ENCODE measurements around the gene IFT20. TPM values are rescaled to one million over a fixed set of nuclear protein-coding genes. Genes with fewer than 3 reads are reported as not detected.

The IFT20 gene
- total and polyA plus RNA-seq, 2 of the 13 experiments (the other 11 are each of a cell fraction or from before 2014, with no cell fraction given), result 28.0 to 37.8 TPM

DNA sequence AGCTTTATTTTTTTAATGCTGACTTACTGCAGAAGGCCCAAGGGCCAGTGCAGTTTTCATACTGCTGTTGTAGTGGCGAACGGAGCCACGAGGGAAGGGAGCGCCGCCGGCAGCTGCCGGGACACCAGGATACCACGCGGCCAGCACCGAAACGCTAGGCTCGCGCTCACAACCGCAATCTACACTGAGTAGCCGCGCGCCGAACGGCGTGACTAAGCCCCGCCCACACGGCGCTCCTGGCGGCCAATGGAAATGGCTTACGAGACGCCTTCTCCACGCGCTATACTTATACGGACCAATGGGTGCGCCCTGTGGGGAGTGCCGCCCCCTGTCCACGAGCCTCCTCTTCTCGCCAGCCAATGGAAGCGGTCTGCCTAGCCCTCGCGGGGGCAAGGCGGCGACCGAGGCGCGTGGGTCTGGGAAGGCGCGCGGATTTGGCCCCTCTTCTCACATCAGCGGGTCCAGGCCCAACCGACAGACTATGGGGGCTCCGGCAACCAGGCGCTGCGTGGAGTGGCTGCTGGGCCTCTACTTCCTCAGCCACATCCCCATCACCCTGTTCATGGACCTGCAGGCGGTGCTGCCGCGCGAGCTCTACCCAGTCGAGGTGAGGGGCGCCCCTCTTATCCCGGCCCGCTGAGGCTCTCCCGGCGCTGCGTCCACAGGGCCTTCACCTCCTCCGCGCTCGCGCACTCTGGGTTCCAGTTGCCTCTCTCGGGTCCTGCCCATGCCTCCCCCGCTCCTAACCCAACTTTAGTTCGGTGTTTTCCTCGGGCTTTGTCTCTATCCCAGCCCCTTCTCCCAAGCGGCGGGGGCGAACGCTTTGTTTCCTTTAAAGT, 16.3 kb downstream of the IFT20 start, which contains the start of gene TMEM97 (continued):
- TF ChIP-seq, protein P1, sequence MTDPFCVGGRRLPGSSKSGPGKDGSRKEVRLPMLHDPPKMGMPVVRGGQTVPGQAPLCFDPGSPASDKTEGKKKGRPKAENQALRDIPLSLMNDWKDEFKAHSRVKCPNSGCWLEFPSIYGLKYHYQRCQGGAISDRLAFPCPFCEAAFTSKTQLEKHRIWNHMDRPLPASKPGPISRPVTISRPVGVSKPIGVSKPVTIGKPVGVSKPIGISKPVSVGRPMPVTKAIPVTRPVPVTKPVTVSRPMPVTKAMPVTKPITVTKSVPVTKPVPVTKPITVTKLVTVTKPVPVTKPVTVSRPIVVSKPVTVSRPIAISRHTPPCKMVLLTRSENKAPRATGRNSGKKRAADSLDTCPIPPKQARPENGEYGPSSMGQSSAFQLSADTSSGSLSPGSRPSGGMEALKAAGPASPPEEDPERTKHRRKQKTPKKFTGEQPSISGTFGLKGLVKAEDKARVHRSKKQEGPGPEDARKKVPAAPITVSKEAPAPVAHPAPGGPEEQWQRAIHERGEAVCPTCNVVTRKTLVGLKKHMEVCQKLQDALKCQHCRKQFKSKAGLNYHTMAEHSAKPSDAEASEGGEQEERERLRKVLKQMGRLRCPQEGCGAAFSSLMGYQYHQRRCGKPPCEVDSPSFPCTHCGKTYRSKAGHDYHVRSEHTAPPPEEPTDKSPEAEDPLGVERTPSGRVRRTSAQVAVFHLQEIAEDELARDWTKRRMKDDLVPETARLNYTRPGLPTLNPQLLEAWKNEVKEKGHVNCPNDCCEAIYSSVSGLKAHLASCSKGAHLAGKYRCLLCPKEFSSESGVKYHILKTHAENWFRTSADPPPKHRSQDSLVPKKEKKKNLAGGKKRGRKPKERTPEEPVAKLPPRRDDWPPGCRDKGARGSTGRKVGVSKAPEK (CRISPR knock-in tag; IDR thresholded peaks at IDR 0.05; ENCODE audit: borderline replicate concordance), result no peak
- TF ChIP-seq, protein P2, sequence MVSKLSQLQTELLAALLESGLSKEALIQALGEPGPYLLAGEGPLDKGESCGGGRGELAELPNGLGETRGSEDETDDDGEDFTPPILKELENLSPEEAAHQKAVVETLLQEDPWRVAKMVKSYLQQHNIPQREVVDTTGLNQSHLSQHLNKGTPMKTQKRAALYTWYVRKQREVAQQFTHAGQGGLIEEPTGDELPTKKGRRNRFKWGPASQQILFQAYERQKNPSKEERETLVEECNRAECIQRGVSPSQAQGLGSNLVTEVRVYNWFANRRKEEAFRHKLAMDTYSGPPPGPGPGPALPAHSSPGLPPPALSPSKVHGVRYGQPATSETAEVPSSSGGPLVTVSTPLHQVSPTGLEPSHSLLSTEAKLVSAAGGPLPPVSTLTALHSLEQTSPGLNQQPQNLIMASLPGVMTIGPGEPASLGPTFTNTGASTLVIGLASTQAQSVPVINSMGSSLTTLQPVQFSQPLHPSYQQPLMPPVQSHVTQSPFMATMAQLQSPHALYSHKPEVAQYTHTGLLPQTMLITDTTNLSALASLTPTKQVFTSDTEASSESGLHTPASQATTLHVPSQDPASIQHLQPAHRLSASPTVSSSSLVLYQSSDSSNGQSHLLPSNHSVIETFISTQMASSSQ (IDR thresholded peaks at IDR 0.05; ENCODE audit: low read depth), result no peak
- TF ChIP-seq, protein P2 (CRISPR knock-in tag; IDR thresholded peaks at IDR 0.05; ENCODE audit: borderline replicate concordance), result no peak; the same call in 1 of the 2 replicates
- TF ChIP-seq ZNF335 (CRISPR knock-in tag; IDR thresholded peaks at IDR 0.05), result no peak
- no peak for TF ChIP-seq ATF6 (CRISPR knock-in tag; conservative IDR thresholded peaks at IDR 0.05)
- no peak for TF ChIP-seq CHCHD3 (CRISPR knock-in tag; IDR thresholded peaks at IDR 0.05)
- TF ChIP-seq, protein P3, sequence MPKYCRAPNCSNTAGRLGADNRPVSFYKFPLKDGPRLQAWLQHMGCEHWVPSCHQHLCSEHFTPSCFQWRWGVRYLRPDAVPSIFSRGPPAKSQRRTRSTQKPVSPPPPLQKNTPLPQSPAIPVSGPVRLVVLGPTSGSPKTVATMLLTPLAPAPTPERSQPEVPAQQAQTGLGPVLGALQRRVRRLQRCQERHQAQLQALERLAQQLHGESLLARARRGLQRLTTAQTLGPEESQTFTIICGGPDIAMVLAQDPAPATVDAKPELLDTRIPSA (CRISPR knock-in tag; IDR thresholded peaks at IDR 0.05; ENCODE audit: borderline replicate concordance), result no peak
- TF ChIP-seq ZNF232 (CRISPR knock-in tag; IDR thresholded peaks at IDR 0.05; ENCODE audit: borderline replicate concordance), result peak; percentile 83
- 0 out of 2 replicates have a peak, but pooled peaks have one; percentile 34 for TF ChIP-seq ZNF772 (CRISPR knock-in tag; IDR thresholded peaks at IDR 0.05)
- no peak for TF ChIP-seq SMAD9 (CRISPR knock-in tag; IDR thresholded peaks at IDR 0.05)
- TF ChIP-seq ZNF766 (CRISPR knock-in tag; IDR thresholded peaks at IDR 0.05; ENCODE audit: borderline replicate concordance), result peak; percentile 76; the same call in 1 of the 2 replicates
- no peak; the same call in 1 of the 2 replicates for TF ChIP-seq ZNF660 (CRISPR knock-in tag; IDR thresholded peaks at IDR 0.05; ENCODE audit: borderline replicate concordance, low read depth)
- no peak for TF ChIP-seq ATM (IDR thresholded peaks at IDR 0.05; ENCODE audit: borderline replicate concordance)
- TF ChIP-seq IRF1 (CRISPR knock-in tag; IDR thresholded peaks at IDR 0.05; ENCODE audit: low read depth), result no peak
- TF ChIP-seq TOPORS (CRISPR knock-in tag; IDR thresholded peaks at IDR 0.05), result peak; percentile 90; the same call in 1 of the 2 replicates
- TF ChIP-seq ZNF382 (CRISPR knock-in tag; IDR thresholded peaks at IDR 0.05; ENCODE audit: borderline replicate concordance), result no peak
- TF ChIP-seq ZNF207 (IDR thresholded peaks at IDR 0.05; ENCODE audit: borderline replicate concordance), result no peak
- TF ChIP-seq ZNF616 (CRISPR knock-in tag; IDR thresholded peaks at IDR 0.05; ENCODE audit: low read depth), result no peak; the same call in 1 of the 2 replicates

Measured in HepG2 (cell line).